HepG2 (cell line): Measurements from ENCODE around the gene MCM3AP. TPM values are rescaled to one million over a fixed set of nuclear protein-coding genes. Genes with fewer than 3 reads are reported as not detected.
A peak's percentile ranks its signal among the peaks of the same experiment; 100 is the strongest.

Experiments
- ATAC-seq: fragments of 200-7000 bp; cut with Tn5 transposase; 3 replicates; pipeline ENCODE4 v1.9.1; 2020; ENCODE audit warnings: mild to moderate bottlenecking, moderate library complexity
- BruUV-seq: library from RNA; stranded (reverse); fragments of 400-500 nt; replicated peaks from 2 replicates; lab custom pipeline; 2021; lab: Mats Ljungman, UMichigan
- CTCF ChIA-PET: fragments of 300-600 bp; formaldehyde crosslinking; extraction: SDS; loops from one replicate; lab custom pipeline; 2021; ENCODE audit warnings: low total read pairs, inconsistent platforms, low intra/inter-chr PET ratio; lab: Yijun Ruan, JAX
- POLR2A ChIA-PET: fragments of 350-600 bp; sonication (Branson Sonifier 250); formaldehyde crosslinking; loops from one replicate; lab custom pipeline; 2020; ENCODE audit warnings: antibody characterized with exemption, inconsistent platforms; lab: Yijun Ruan, JAX
- DNase-seq: peaks from one replicate; pipeline ENCODE4 v3.0.0-alpha.2; 2015; ENCODE audit warnings: low spot score
- FAIRE-seq: peaks from 3 replicates; lab custom pipeline; 2011; peaks lifted over from hg19 to GRCh38; lab: Jason Lieb, UNC
- H2AFZ ChIP-seq: one replicate; pipeline ENCODE4 v1.6.1; 2011; ENCODE audit warnings: low read length, inconsistent platforms
- H3K27ac ChIP-seq: fragments of 300-600 bp; 3 replicates; pipeline ENCODE4 v1.8.0; 2011; ENCODE audit warnings: mixed run types, mild to moderate bottlenecking, mixed read lengths, low read length, inconsistent platforms; ENCODE audit not compliant: insufficient read depth; ENCODE audit errors: extremely low read length
- H3K27me3 ChIP-seq, 2 experiments: fragments of 200-600 bp in 1 of 2; 2 replicates in 1 of 2; 3 replicates in 1 of 2; pipeline versions ENCODE4 v1.6.0 to v1.8.0; 2011; ENCODE audit warnings: low read length in 2 of 2, mild to moderate bottlenecking in 2 of 2, moderate library complexity in 2 of 2, inconsistent platforms in 1 of 2; ENCODE audit not compliant: insufficient read depth in 2 of 2, control insufficient read depth in 1 of 2
- H3K36me3 ChIP-seq, 2 experiments: fragments of 200-600 bp in 1 of 2; replicated peaks in 1 of 2; 2 replicates in 1 of 2; 3 replicates in 1 of 2; pipeline versions ENCODE4 v1.5.1 to v1.8.0; 2011; ENCODE audit warnings: low read length in 2 of 2, inconsistent platforms in 1 of 2; ENCODE audit not compliant: insufficient read depth in 2 of 2, control insufficient read depth in 1 of 2
- H3K4me1 ChIP-seq: 2 replicates; pipeline ENCODE4 v1.5.1; 2012; ENCODE audit warnings: low read length, inconsistent platforms; ENCODE audit not compliant: insufficient read depth
- H3K4me2 ChIP-seq: 2 replicates; pipeline ENCODE4 v1.6.0; 2011; ENCODE audit warnings: low read depth, low read length, inconsistent platforms
- H3K4me3 ChIP-seq, 3 experiments: fragments of 200-600 bp in 1 of 3; sonication (generic), shearing (Covaris generic) in 1 of 3; replicated peaks in 1 of 3; 2 replicates each; pipeline ENCODE4 v1.5.1; 2011 to 2016; ENCODE audit warnings: low read length in 3 of 3, inconsistent platforms in 2 of 3, low read depth in 2 of 3, mild to moderate bottlenecking in 2 of 3, control low read depth in 1 of 3, mixed read lengths in 1 of 3; ENCODE audit not compliant: insufficient read depth in 1 of 3
- H3K79me2 ChIP-seq: one replicate; pipeline ENCODE4 v1.6.1; 2011; ENCODE audit warnings: low read length, inconsistent platforms; ENCODE audit not compliant: insufficient read depth
- H3K9ac ChIP-seq: 2 replicates; pipeline ENCODE4 v1.6.0; 2011; ENCODE audit warnings: mild to moderate bottlenecking, low read depth, low read length, inconsistent platforms; ENCODE audit not compliant: insufficient read depth
- H3K9me3 ChIP-seq: 2 replicates; pipeline ENCODE4 v1.5.1; 2012; ENCODE audit warnings: mild to moderate bottlenecking, low read length
- H4K20me1 ChIP-seq: 2 replicates; pipeline ENCODE4 v1.6.0; 2011; ENCODE audit warnings: inconsistent platforms, mild to moderate bottlenecking, low read length, moderate library complexity; ENCODE audit not compliant: insufficient read depth
- ARID4A ChIP-seq: sonication (generic); formaldehyde crosslinking; IDR thresholded peaks from 2 replicates; pipeline ENCODE4 v1.5.0; 2020; ENCODE audit warnings: mild to moderate bottlenecking, missing genetic modification reagents, borderline replicate concordance
- HNF1B ChIP-seq: sonication (generic); formaldehyde crosslinking; IDR thresholded peaks from 2 replicates; pipeline ENCODE4 v1.5.1; 2020; ENCODE audit warnings: mild to moderate bottlenecking, moderate library complexity, missing genetic modification reagents
- MED1 ChIP-seq: sonication (generic); formaldehyde crosslinking; IDR thresholded peaks from 2 replicates; pipeline ENCODE4 v1.4.0; 2020; ENCODE audit warnings: missing genetic modification reagents
- MXI1 ChIP-seq: IDR thresholded peaks from 3 replicates; pipeline ENCODE4 v1.6.1; 2012; ENCODE audit warnings: low read depth, low read length, inconsistent platforms, borderline replicate concordance
- PHB2 ChIP-seq: fragments of 450-650 bp; IDR thresholded peaks from 2 replicates; pipeline ENCODE4 v1.6.1; 2018; ENCODE audit not compliant: partially characterized antibody
- PHF8 ChIP-seq: sonication (generic); formaldehyde crosslinking; IDR thresholded peaks from 2 replicates; pipeline ENCODE4 v1.5.0; 2020; ENCODE audit warnings: missing genetic modification reagents
- REL ChIP-seq: sonication (generic); formaldehyde crosslinking; conservative IDR thresholded peaks from 2 replicates; pipeline ENCODE4 v1.8.0; 2022; ENCODE audit warnings: mild to moderate bottlenecking, missing genetic modification reagents, moderate library complexity
- ZNF501 ChIP-seq: sonication (generic); formaldehyde crosslinking; IDR thresholded peaks from 2 replicates; pipeline ENCODE4 v1.5.1; 2020; ENCODE audit warnings: mild to moderate bottlenecking, moderate library complexity, missing genetic modification reagents
- ZNF724P ChIP-seq: sonication (generic); formaldehyde crosslinking; IDR thresholded peaks from 2 replicates; pipeline ENCODE4 v1.8.0; 2022; ENCODE audit warnings: missing genetic modification reagents, borderline replicate concordance
- ZNF792 ChIP-seq: IDR thresholded peaks from 2 replicates; pipeline ENCODE4 v1.6.1; 2016
- WGBS: methylation state at CpG from one replicate; pipeline ENCODE4 v1.1.6; 2017; ENCODE audit warnings: low lambda C conversion rate; 5-methylcytosine and 5-hydroxymethylcytosine counted together
- in situ Hi-C: cut with HindIII; loops from 2 replicates; pipeline ENCODE4 v1.10.0; 2017; ENCODE audit warnings: low pct_unique_long_range_greater_than_20kb; ENCODE audit not compliant: extremely low pct_ligation_motif_present
- intact Hi-C: fragments of 100-400 bp; cut with micrococcal nuclease; formaldehyde crosslinking; loops from one replicate; pipeline ENCODE4 v1.10.0; 2022; ENCODE audit not compliant: unreplicated experiment
- polyA plus RNA-seq, 8 experiments: library from polyadenylated mRNA; depleted of rRNA in 3 of 8; stranded (reverse) in 7 of 8; unstranded in 1 of 8; fragments of >200 nt; fragmentation: Illumina TruSeq in 4 of 8; extraction: Trizol in 4 of 8; gene quantifications; 2 replicates each; pipeline versions ENCODE4 v1.2.1 to v1.2.3, GENCODE V29; 2011 to 2016; ENCODE audit warnings: low read depth in 4 of 8, missing spikeins in 1 of 8, mixed read lengths in 1 of 8; ENCODE audit not compliant: insufficient read depth in 1 of 8
- total RNA-seq, 5 experiments: library from RNA; depleted of rRNA; stranded (reverse); fragments of >200 nt; fragmentation: Illumina TruSeq; extraction: Trizol; gene quantifications; 2 replicates each; pipeline ENCODE4 v1.2.3, GENCODE V29; 2016; ENCODE audit warnings: low read depth in 1 of 5
- TF ChIP-seq, protein P1 (sequence below): sonication (generic); formaldehyde crosslinking; IDR thresholded peaks from 2 replicates; pipeline ENCODE4 v1.8.0; 2022; ENCODE audit warnings: missing genetic modification reagents, mild to moderate bottlenecking, moderate library complexity, borderline replicate concordance
- TF ChIP-seq, protein P2 (sequence below): IDR thresholded peaks from 2 replicates; pipeline ENCODE4 v1.6.1; 2016; ENCODE audit warnings: low read depth, control low read depth

MCM3AP gene
- total and polyA plus RNA-seq, 2 of the 13 experiments (the other 11 are each of a cell fraction or from before 2014, with no cell fraction given), result 27.0 to 54.7 TPM

GRCh38 chr21:46325073-46325912 lies 39.9 kb upstream of the MCM3AP start:
- ChIA-PET CTCF (interaction anchor here (1.3 kb wide), 1 partner anchor 178 kb away, joined by 5 read pairs; no protein-coding TSS in a partner anchor), POLR2A (interaction anchor here (0.6 to 1.7 kb wide), 5 partner anchors 8 to 352 kb away, joined by 3 to 4 read pairs (median 3); no protein-coding TSS in a partner anchor)
- H2AFZ ChIP-seq, result peak overlapping the region; percentile 85
- intact Hi-C loops, result loop anchor here (1.0 to 2.0 kb wide), 2 partner anchors 39 to 94 kb away; partner anchors contain the start of gene YBEY
- BruUV-seq, result no TSS peak
- H3K27ac ChIP-seq, result peak overlapping the region; percentile 82
- peaks cover 53% of the 10 kb centered on the region for H3K79me2 ChIP-seq
- H3K9me3 ChIP-seq, result no peaks in the 10 kb centered on the region
- peaks cover 5 to 20% of the 10 kb centered on the region in 2 experiments; a peak in 3 of 5 replicates for H3K36me3 ChIP-seq
- peaks cover 50% of the 10 kb centered on the region for H3K4me1 ChIP-seq
- H4K20me1 ChIP-seq, result no peaks in the 10 kb centered on the region
- FAIRE-seq (no peak), ATAC-seq (peak; percentile 56), DNase-seq (peak; percentile 35)
- H3K27me3 ChIP-seq, result no peaks in the 10 kb centered on the region; a peak in 1 of 5 replicates
- peak overlapping the region; percentile 100 for H3K4me2 ChIP-seq
- H3K4me3 ChIP-seq, result peak overlapping the region; percentile 91 to 96 (median 95)
- peak overlapping the region; percentile 79 for H3K9ac ChIP-seq
- WGBS, result 2% methylated on average over 38 of the region's 43 CpGs
- in situ Hi-C loops, result no loop called here
- no peak for TF ChIP-seq MXI1
- TF ChIP-seq, protein P1, sequence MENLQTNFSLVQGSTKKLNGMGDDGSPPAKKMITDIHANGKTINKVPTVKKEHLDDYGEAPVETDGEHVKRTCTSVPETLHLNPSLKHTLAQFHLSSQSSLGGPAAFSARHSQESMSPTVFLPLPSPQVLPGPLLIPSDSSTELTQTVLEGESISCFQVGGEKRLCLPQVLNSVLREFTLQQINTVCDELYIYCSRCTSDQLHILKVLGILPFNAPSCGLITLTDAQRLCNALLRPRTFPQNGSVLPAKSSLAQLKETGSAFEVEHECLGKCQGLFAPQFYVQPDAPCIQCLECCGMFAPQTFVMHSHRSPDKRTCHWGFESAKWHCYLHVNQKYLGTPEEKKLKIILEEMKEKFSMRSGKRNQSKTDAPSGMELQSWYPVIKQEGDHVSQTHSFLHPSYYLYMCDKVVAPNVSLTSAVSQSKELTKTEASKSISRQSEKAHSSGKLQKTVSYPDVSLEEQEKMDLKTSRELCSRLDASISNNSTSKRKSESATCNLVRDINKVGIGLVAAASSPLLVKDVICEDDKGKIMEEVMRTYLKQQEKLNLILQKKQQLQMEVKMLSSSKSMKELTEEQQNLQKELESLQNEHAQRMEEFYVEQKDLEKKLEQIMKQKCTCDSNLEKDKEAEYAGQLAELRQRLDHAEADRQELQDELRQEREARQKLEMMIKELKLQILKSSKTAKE (CRISPR knock-in tag), result 0 out of 2 replicates have a peak, but pooled peaks have one; percentile 26
- 0 out of 2 replicates have a peak, but pooled peaks have one; percentile 19 for TF ChIP-seq ZNF724P (CRISPR knock-in tag)
- TF ChIP-seq PHB2, result no peak
- TF ChIP-seq REL, result 0 out of 2 replicates have a peak, but pooled peaks have one; percentile 34
- TF ChIP-seq ZNF792 (CRISPR knock-in tag), result no peak
- TF ChIP-seq, protein P2, sequence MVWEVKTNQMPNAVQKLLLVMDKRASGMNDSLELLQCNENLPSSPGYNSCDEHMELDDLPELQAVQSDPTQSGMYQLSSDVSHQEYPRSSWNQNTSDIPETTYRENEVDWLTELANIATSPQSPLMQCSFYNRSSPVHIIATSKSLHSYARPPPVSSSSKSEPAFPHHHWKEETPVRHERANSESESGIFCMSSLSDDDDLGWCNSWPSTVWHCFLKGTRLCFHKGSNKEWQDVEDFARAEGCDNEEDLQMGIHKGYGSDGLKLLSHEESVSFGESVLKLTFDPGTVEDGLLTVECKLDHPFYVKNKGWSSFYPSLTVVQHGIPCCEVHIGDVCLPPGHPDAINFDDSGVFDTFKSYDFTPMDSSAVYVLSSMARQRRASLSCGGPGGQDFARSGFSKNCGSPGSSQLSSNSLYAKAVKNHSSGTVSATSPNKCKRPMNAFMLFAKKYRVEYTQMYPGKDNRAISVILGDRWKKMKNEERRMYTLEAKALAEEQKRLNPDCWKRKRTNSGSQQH, result no peak
- TF ChIP-seq PHF8 (CRISPR knock-in tag), result peak; percentile 51
- TF ChIP-seq MED1 (CRISPR knock-in tag), result peak; percentile 29; the same call in 1 of the 2 replicates
- TF ChIP-seq ZNF501, result peak; percentile 74
- peak; percentile 37; the same call in 1 of the 2 replicates for TF ChIP-seq ARID4A
- peak; percentile 11; the same call in 1 of the 2 replicates for TF ChIP-seq HNF1B (CRISPR knock-in tag)
